Left ventricle myocardium inferior (tissue), 1 donor: Measurements from ENCODE around the gene PARP8. TPM values are rescaled to one million over a fixed set of nuclear protein-coding genes. Genes with fewer than 3 reads are reported as not detected.

Source experiments
- DNase-seq: peaks from one replicate; pipeline ENCODE4 v3.0.0-alpha.2; 2020
- H3K27ac ChIP-seq: fragments of 200-600 bp; replicated peaks from 2 replicates; pipeline ENCODE4 v1.8.0; 2021
- H3K27me3 ChIP-seq: fragments of 200-600 bp; 2 replicates; pipeline ENCODE4 v1.8.0; 2021; ENCODE audit warnings: low read depth
- H3K36me3 ChIP-seq: fragments of 200-600 bp; 2 replicates; pipeline ENCODE4 v1.8.0; 2021
- H3K4me1 ChIP-seq: fragments of 200-600 bp; 2 replicates; pipeline ENCODE4 v1.8.0; 2021
- H3K4me3 ChIP-seq: fragments of 200-600 bp; 2 replicates; pipeline ENCODE4 v1.8.0; 2021; ENCODE audit warnings: mild to moderate bottlenecking, moderate library complexity
- H3K9me3 ChIP-seq: fragments of 200-600 bp; replicated peaks from 2 replicates; pipeline ENCODE4 v1.8.0; 2021
- intact Hi-C: fragments of 100-400 bp; cut with micrococcal nuclease; formaldehyde crosslinking; loops from one replicate; pipeline ENCODE4 v1.11.0; 2022
- total RNA-seq: library from RNA; stranded (reverse); fragmentation: NEBNext Ultra II Directional; extraction: Animal tissue kit (Norgen Biotek cat#: 25700); gene quantifications from one replicate; pipeline ENCODE4 v1.2.1, GENCODE V29; 2021
- TF ChIP-seq, protein P1 (sequence below): fragments of 200-600 bp; IDR thresholded peaks from 2 replicates; pipeline ENCODE4 v1.8.0; 2021; ENCODE audit warnings: antibody characterized with exemption, mild to moderate bottlenecking, borderline replicate concordance
- donor health status: DM: no; HTN: yes; CAD: no; lungs with severe emphysema.

Gene PARP8
- total RNA-seq, 1 donor from 2014 or later: 6.6 TPM

GRCh38 chr5:50653946-50654345, 12.5 kb upstream of the PARP8 start:
- Histone ChIP-seq H3K4me1 (no peaks in the 10 kb centered on the region), H3K27me3 (no peaks in the 10 kb centered on the region), H3K36me3 (no peaks in the 10 kb centered on the region), H3K4me3 (no peak overlapping the region), H3K9me3 (no peaks in the 10 kb centered on the region), H3K27ac (no peak overlapping the region)
- TF ChIP-seq, protein P1, sequence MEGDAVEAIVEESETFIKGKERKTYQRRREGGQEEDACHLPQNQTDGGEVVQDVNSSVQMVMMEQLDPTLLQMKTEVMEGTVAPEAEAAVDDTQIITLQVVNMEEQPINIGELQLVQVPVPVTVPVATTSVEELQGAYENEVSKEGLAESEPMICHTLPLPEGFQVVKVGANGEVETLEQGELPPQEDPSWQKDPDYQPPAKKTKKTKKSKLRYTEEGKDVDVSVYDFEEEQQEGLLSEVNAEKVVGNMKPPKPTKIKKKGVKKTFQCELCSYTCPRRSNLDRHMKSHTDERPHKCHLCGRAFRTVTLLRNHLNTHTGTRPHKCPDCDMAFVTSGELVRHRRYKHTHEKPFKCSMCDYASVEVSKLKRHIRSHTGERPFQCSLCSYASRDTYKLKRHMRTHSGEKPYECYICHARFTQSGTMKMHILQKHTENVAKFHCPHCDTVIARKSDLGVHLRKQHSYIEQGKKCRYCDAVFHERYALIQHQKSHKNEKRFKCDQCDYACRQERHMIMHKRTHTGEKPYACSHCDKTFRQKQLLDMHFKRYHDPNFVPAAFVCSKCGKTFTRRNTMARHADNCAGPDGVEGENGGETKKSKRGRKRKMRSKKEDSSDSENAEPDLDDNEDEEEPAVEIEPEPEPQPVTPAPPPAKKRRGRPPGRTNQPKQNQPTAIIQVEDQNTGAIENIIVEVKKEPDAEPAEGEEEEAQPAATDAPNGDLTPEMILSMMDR: no peak
- DNase-seq: no peak
- intact Hi-C loops: no loop called here

DNA sequence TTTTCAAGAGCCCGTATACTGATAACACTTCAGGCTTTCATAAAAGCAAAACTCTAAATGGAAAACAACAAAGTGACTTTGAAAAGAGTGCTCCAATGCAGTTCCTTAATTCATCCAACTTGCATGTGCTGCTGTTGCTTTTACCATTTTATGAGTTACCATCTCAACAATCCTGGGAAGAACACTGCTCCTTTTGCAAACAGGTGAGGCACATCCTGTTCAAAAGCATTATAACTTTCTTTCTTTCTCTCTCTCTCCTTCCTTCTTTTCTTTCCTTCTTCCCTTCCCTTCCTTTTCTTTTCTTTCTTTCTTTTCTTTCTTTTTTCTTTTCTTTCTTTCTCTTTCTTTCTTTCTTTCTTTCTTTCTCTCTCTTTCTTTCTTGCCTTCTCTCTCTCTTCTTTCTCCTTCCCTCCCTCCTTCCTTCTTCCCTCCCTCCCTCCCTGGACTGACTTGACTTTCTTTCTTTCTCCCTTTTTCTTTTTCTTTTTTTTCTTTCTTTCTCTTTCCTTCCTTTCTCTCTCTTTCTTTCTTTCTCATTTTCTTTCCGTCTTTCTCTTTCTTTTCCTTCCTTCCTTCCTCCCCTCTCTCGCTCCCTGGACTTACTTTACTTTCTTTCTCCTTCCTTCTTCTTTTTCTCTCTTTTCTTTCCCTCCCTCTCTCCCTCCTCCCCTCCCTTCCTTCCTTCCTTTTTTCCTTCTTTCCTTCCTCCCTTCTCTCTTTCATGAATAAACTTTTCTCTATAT, 11.2 kb upstream of the PARP8 start:
- TF ChIP-seq, protein P1: no peak
- intact Hi-C loops: no loop called here
- Histone ChIP-seq H3K36me3 (no peaks in the 10 kb centered on the region), H3K4me3 (no peak overlapping the region), H3K9me3 (no peaks in the 10 kb centered on the region), H3K27me3 (no peaks in the 10 kb centered on the region), H3K27ac (no peak overlapping the region), H3K4me1 (no peaks in the 10 kb centered on the region)
- no peak for DNase-seq

DNA sequence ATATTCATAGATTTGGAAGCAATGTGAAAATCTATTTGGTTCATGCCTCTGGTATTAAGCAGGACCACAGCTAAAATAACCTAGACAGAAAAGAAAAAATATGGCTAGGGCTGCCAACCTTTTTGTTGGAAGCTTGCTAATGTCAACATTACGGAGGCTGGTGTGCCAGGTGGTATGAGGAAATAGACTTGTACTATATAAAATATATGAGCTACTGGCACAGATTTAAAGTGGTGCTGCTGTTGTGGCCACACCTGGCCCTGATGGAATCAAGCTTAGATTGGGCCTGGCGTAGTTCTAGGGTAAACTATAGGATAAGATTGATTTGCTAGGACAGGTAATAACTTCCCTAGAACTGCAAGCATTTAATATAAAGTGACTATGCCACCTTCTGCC, 10.6 kb upstream of the PARP8 start:
- H3K4me3 ChIP-seq: no peak overlapping the region
- no peaks in the 10 kb centered on the region for H3K27me3 ChIP-seq
- no peaks in the 10 kb centered on the region for H3K9me3 ChIP-seq
- H3K36me3 ChIP-seq: no peaks in the 10 kb centered on the region
- H3K27ac ChIP-seq: no peak overlapping the region
- no peaks in the 10 kb centered on the region for H3K4me1 ChIP-seq
- intact Hi-C loops: no loop called here
- TF ChIP-seq, protein P1: no peak
- DNase-seq: no peak

DNA sequence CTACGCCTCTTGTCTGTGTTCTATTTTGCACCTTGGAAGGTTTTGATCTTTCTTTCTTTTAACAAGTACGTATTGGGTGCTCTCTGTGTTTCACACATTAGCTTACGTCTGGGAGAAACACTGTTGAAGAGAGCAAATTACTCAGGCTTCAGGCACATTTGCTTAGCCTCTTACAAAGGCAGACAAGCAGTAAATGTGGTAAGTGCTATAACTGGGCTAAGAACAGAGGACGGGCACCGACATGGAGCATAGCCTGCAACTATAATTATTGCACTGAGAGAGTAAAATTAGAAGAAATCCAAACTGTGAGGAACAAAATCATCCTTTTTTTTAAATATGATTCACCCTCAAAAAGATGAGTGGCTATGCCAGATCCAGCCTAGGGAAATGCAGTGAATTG, 9.4 kb upstream of the PARP8 start:
- Histone ChIP-seq H3K27me3 (no peaks in the 10 kb centered on the region), H3K4me3 (no peak overlapping the region), H3K27ac (no peak overlapping the region), H3K4me1 (no peaks in the 10 kb centered on the region), H3K9me3 (no peaks in the 10 kb centered on the region), H3K36me3 (no peaks in the 10 kb centered on the region)
- no peak for DNase-seq
- intact Hi-C loops: no loop called here
- TF ChIP-seq, protein P1: no peak

GRCh38 chr5:50658246-50658645, 8.2 kb upstream of the PARP8 start:
- intact Hi-C loops: no loop called here
- Histone ChIP-seq H3K27me3 (no peaks in the 10 kb centered on the region), H3K27ac (no peak overlapping the region), H3K36me3 (no peaks in the 10 kb centered on the region), H3K4me3 (no peak overlapping the region), H3K4me1 (peaks cover under 1% of the 10 kb centered on the region), H3K9me3 (no peaks in the 10 kb centered on the region)
- DNase-seq: no peak
- TF ChIP-seq, protein P1: no peak
